Mononuclear cell (primary cell): ENCODE results near the gene GPC6. TPM values are rescaled to one million over a fixed set of nuclear protein-coding genes. Genes with fewer than 3 reads are reported as not detected.

Source experiments
- H3K27me3 ChIP-seq: 2 replicates; pipeline ENCODE4 v1.6.0; 2011; ENCODE audit warnings: low read length, control low read depth; ENCODE audit not compliant: insufficient read depth
- H3K4me1 ChIP-seq: 2 replicates; pipeline ENCODE4 v1.5.1; 2011; ENCODE audit warnings: mild to moderate bottlenecking, low read length, control low read depth; ENCODE audit not compliant: insufficient read depth
- H3K4me3 ChIP-seq: 2 replicates; pipeline ENCODE4 v1.5.1; 2011; ENCODE audit warnings: mild to moderate bottlenecking, low read length, moderate library complexity
- H3K9me3 ChIP-seq: 2 replicates; pipeline ENCODE4 v1.5.1; 2011; ENCODE audit warnings: low read depth, mild to moderate bottlenecking, control low read depth, low read length
- total RNA-seq: library from RNA; depleted of rRNA; stranded (reverse); fragments of >200 nt; gene quantifications from one replicate; pipeline ENCODE4 v1.2.3, GENCODE V29; 2012

GPC6 gene
- total RNA-seq, 1 donor = 0.31 TPM

- Histone ChIP-seq H3K4me1 (no peaks in the 10 kb centered on the region), H3K27me3 (no peaks in the 10 kb centered on the region), H3K4me3 (no peak overlapping the region), H3K9me3 (no peaks in the 10 kb centered on the region)
These were observed 294.7 kb downstream of the GPC6 start for GRCh38 chr13:93521307-93521706.

GRCh38 chr13:93522501-93522900 is 295.9 kb downstream of the GPC6 start:
- H3K27me3 ChIP-seq = no peaks in the 10 kb centered on the region
- H3K4me3 ChIP-seq = no peak overlapping the region
- no peaks in the 10 kb centered on the region for H3K4me1 ChIP-seq
- H3K9me3 ChIP-seq = no peaks in the 10 kb centered on the region

GRCh38 chr13:93525087-93525486 is 298.5 kb downstream of the GPC6 start:
- Histone ChIP-seq H3K4me3 (no peak overlapping the region), H3K27me3 (no peaks in the 10 kb centered on the region), H3K4me1 (no peaks in the 10 kb centered on the region), H3K9me3 (no peaks in the 10 kb centered on the region)

GRCh38 chr13:93527748-93528297 is 301.2 kb downstream of the GPC6 start:
- H3K4me1 ChIP-seq = no peaks in the 10 kb centered on the region
- no peak overlapping the region for H3K4me3 ChIP-seq
- H3K9me3 ChIP-seq = no peaks in the 10 kb centered on the region
- H3K27me3 ChIP-seq = no peaks in the 10 kb centered on the region

GRCh38 chr13:93529961-93530360 is 303.4 kb downstream of the GPC6 start:
- H3K4me3 ChIP-seq = no peak overlapping the region
- H3K4me1 ChIP-seq = no peaks in the 10 kb centered on the region
- no peaks in the 10 kb centered on the region for H3K9me3 ChIP-seq
- H3K27me3 ChIP-seq = no peaks in the 10 kb centered on the region

GRCh38 chr13:93534181-93534700 is 307.6 kb downstream of the GPC6 start:
- H3K27me3 ChIP-seq = no peaks in the 10 kb centered on the region
- no peaks in the 10 kb centered on the region for H3K9me3 ChIP-seq
- H3K4me1 ChIP-seq = no peaks in the 10 kb centered on the region
- H3K4me3 ChIP-seq = no peak overlapping the region

GRCh38 chr13:93535251-93535650 is 308.6 kb downstream of the GPC6 start:
- Histone ChIP-seq H3K4me3 (no peak overlapping the region), H3K4me1 (no peaks in the 10 kb centered on the region), H3K27me3 (no peaks in the 10 kb centered on the region), H3K9me3 (no peaks in the 10 kb centered on the region)

- Histone ChIP-seq H3K4me3 (no peak overlapping the region), H3K9me3 (no peaks in the 10 kb centered on the region), H3K4me1 (no peaks in the 10 kb centered on the region), H3K27me3 (no peaks in the 10 kb centered on the region)
These were observed 313.3 kb downstream of the GPC6 start for GRCh38 chr13:93539914-93540313.

GRCh38 chr13:93547886-93548285 is 321.3 kb downstream of the GPC6 start:
- no peaks in the 10 kb centered on the region for H3K9me3 ChIP-seq
- H3K27me3 ChIP-seq = no peaks in the 10 kb centered on the region

GRCh38 chr13:93549326-93550005 is 322.9 kb downstream of the GPC6 start:
- no peaks in the 10 kb centered on the region for H3K27me3 ChIP-seq
- H3K4me1 ChIP-seq = no peaks in the 10 kb centered on the region
- no peak overlapping the region for H3K4me3 ChIP-seq
- H3K9me3 ChIP-seq = no peaks in the 10 kb centered on the region

More at GRCh38 chr13:93547886-93548285, 321.3 kb downstream of the GPC6 start:
- Histone ChIP-seq H3K4me1 (no peaks in the 10 kb centered on the region), H3K4me3 (no peak overlapping the region)

DNA sequence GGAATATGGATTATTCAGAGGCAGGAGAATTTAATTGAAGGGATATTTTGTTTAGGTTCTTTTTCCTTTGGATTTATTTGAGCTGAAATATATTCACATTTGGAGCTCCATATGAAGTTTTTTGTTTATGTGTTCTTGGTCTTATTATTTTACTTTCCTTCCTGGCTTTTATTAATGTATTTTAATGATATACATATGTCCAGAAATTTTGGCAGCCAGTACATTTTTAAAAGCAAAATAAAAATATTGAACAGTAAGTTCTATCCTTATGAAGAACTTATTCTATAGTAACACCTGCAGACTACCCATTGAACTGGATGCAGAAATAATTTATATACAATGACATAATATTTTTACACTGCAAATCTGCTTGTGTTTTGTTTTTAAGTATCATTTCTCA is 323.6 kb downstream of the GPC6 start:
- H3K4me1 ChIP-seq = no peaks in the 10 kb centered on the region
- H3K27me3 ChIP-seq = no peaks in the 10 kb centered on the region
- no peak overlapping the region for H3K4me3 ChIP-seq
- H3K9me3 ChIP-seq = no peaks in the 10 kb centered on the region

- Histone ChIP-seq H3K9me3 (no peaks in the 10 kb centered on the region), H3K4me1 (no peaks in the 10 kb centered on the region), H3K27me3 (no peaks in the 10 kb centered on the region), H3K4me3 (no peak overlapping the region)
These were observed 326.0 kb downstream of the GPC6 start for GRCh38 chr13:93552596-93552995.

- Histone ChIP-seq H3K4me3 (no peak overlapping the region), H3K9me3 (no peaks in the 10 kb centered on the region), H3K4me1 (no peaks in the 10 kb centered on the region), H3K27me3 (no peaks in the 10 kb centered on the region)
These were observed 327.9 kb downstream of the GPC6 start for GRCh38 chr13:93554514-93554913.

- Histone ChIP-seq H3K4me1 (no peaks in the 10 kb centered on the region), H3K4me3 (no peak overlapping the region), H3K9me3 (no peaks in the 10 kb centered on the region), H3K27me3 (no peaks in the 10 kb centered on the region)
These were observed 332.0 kb downstream of the GPC6 start for GRCh38 chr13:93558637-93559036.

- no peak overlapping the region for H3K4me3 ChIP-seq
- H3K9me3 ChIP-seq = no peaks in the 10 kb centered on the region
- no peaks in the 10 kb centered on the region for H3K27me3 ChIP-seq
- H3K4me1 ChIP-seq = no peaks in the 10 kb centered on the region
These were observed 333.1 kb downstream of the GPC6 start for GRCh38 chr13:93559718-93560117.
